Measurements from ENCODE around the gene MYO1E.

The MYO1E gene

GRCh38 chr15:59227021-59227420 lies 145.7 kb downstream of the MYO1E start:
- DNase-seq (ENCODE audit: low spot score) = no peak

DNA sequence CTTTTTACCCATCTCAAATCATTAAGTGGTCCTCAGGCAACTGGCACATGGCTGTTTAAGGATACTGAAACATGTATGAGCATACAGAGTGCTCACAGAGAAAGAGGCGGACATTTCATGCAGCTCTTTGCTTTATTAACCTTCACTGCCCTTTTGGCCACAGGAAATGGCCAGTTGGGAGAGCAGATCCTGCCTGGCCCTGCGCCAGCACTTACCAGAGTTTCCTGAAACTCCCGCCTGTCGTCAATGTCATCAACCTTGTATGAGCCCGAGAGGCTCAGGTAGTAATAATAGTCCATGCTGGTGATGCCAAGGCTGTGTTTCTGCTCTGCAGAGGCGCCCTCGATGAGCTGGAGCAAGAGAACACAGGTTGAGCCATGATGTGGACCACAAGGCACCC lies 148.2 kb downstream of the MYO1E start:
- DNase-seq (ENCODE audit: low spot score) = no peak

DNA sequence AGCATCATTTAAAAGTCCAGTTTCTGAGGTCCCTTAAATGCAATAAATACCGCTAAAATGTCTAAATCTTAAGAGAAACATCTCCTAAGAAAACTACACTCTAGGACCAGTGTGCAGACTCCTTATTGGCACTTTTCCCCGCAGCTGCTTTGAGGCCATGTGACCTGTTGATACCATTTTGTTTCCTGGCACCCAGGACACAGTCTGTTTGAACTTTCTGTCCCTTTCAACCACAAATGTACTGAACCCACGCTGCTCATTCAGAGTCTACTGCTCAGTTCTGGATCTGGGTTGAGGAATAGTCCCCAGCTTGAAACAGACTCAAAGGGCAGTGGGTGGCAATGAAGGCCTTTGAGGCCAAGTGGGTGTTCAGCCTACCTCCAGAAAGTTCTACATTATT lies 148.9 kb downstream of the MYO1E start:
- DNase-seq (ENCODE audit: low spot score) = no peak

- no peak for DNase-seq (ENCODE audit: low spot score)
Measured at GRCh38 chr15:59222906-59223550, 149.6 kb downstream of the MYO1E start.

DNA sequence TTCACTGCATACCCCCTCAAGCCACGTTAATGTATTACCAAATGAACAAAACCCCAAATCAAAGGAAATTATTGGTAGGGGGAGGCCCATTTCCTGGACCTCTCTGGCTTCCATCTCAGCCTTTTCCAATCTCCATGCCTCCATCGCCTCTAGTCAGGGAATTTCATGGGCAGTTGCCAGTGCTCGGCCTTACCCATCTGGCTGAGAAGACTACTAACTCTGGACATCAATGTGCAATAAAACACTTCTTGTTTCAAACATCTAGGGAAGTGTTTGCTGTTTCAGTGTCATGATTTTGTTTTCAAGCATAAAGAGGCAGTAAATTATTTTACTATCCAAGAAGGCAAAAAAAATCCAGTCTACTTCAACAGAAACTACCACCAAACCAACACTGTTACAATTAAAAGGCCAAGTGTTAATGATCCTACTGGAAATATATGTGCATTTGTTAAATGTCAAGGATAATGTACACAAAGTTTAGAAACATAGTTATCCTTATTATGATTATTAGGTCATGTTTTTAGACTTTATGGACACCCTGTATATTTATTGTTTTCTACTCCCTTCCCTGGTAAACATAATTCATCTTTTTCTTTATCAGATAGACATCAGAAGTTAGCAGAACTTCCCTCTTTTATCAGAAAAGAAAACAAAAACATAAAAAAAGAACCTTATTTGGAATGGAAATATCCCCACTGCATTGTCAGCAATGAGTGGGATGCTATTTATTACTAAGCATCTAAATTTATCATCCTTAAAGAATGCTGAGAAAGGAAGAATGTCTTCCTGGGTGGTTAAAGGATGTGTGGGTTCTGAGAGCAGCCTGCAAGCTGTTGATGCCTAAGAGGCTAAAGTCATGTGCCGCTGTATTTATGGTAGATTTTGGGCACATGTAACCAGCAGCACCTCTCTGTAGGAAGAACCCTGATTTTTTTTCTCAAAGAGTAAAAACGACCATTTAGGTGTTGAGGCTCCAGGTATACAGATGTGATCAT lies 150.9 kb downstream of the MYO1E start:
- DNase-seq (ENCODE audit: low spot score) = no peak

GRCh38 chr15:59218710-59219109 lies 154.0 kb downstream of the MYO1E start:
- no peak for DNase-seq (ENCODE audit: low spot score)

DNA sequence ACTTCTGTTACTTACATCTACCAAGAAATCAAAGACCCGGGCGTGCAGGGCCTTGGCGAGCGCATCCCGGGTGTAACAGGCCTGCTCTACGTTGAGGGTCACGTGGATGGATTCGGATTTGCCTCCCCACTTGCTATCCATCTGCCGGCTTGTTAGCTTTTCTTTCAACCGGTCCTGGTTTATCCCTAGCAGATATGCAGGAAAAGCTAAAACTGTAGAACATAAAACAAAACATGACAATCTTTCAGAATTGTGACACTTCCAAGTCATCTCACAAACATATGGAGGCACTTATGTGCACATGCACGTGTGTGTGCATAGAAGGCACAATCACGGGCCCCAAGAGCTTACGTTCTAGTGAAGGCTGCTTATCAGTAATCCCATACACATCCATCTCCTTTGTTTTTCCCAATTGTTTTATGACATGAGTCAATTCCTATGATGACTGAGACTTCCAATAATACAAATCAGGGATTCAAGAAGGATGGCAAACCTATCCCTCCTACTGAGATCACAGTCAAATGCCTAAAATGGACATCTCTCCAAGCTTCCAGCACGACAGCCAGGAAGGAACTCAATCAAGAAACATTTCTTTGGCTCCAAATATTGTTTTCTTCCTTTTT lies 154.7 kb downstream of the MYO1E start:
- DNase-seq (ENCODE audit: low spot score) = no peak

GRCh38 chr15:59216911-59217310 lies 155.8 kb downstream of the MYO1E start:
- no peak for DNase-seq (ENCODE audit: low spot score)

DNA sequence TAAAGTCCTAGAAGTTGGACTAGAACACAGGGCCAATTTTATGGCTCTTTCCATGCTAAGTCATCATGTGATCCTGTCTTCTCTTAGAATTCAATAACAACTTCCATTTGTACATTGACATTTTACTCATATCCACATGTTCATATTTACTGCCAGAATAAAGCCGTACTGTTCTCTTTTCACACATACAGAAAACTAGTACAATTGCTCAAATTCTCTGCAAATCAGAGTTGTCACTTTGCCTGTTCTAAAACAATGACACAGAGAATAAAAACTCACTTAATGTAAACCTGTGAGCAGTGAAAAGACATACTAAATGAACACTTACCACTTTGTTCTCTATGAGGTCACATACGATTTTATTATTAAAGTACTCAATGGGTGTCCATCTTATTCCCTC lies 162.5 kb downstream of the MYO1E start:
- DNase-seq (ENCODE audit: low spot score) = no peak

- no peak for DNase-seq (ENCODE audit: low spot score)
Measured at GRCh38 chr15:59208613-59209249, 163.9 kb downstream of the MYO1E start.

GRCh38 chr15:59206623-59207183 lies 166.0 kb downstream of the MYO1E start, which contains the start of gene LDHAL6B:
Gene LDHAL6B, plus strand, starts transcription at chr15:59206843. Its CDS starts 98 bp downstream, at chr15:59206941.
- no peak for DNase-seq (ENCODE audit: low spot score)

DNA sequence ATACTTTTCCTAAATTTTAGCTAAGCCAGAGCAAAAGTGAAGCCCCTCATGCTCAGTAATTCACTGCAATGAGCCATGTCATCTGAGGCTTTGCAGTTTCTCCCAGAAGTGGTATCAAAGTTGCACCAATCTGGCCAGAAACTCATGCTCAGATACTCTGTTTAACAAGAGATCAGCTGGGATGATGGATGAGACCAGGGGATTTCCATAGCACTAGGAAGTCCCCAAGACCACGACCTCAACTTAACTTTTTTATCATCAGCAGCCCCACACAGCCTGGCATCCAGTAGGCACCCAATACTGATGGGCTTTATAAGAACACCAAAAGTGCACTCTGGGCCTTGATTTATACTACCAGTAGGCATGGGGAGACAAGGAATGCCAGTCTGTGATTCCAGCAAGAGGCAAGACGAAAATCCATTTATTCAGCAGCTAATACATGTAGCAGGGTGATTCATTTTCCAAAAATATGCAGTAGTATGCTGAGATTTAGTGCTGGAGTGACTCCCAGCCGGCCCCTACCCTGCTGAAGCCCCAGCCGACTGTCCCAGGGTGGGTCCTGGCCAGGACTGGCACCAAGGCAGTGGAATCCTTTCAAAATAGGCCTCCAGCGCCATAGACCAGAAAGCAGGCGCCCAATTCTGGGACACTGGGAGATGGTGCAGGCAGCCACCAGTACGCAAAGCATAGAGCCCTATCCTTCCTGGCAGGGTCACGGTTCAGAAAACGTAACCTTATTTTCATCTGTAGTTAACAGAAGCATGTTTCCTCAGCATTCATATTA lies 166.6 kb downstream of the MYO1E start:
- no peak for DNase-seq (ENCODE audit: low spot score)

GRCh38 chr15:59203657-59204056 lies 169.0 kb downstream of the MYO1E start:
- DNase-seq (ENCODE audit: low spot score) = no peak

GRCh38 chr15:59203008-59203407 lies 169.7 kb downstream of the MYO1E start:
- no peak for DNase-seq (ENCODE audit: low spot score)

GRCh38 chr15:59200560-59200959 lies 172.1 kb downstream of the MYO1E start:
- DNase-seq (ENCODE audit: low spot score) = no peak

DNA sequence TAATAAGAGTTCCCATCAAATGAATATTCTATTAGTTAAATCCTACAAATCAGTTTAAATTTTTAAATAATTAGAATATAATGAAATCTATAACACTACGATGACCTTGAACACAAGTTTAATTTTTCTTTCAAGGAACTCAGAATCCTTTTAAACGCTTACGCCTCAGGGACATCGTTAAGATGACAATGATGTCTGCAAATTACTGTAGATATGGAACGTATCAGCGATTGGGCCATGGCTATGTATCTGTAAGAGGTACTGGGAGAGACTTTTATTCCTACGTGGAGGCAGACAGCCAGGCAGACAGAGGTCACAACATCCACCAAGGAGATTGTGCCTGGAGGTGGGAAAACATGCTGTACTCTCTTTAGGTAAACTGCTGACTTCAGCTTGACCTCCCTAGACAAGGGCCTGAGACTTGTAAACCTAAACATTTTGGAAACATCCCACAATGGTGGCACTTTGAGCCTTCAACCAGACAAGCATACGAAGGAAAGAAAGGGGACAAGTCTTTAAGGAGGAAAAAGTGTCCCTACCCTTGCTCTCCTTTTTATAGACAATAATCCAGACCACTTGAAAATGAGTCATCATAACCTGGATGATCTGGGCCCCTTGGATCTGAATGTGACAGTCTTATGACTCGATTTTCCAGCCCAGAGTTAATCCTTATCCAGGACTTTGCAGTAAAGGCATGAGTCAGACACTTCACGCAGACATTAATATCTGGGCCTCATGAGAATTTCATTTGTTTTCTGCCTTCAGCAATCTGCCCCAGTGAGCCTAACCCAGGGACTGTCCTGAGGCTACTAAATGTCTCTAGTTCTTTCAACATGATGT lies 172.8 kb downstream of the MYO1E start:
- DNase-seq (ENCODE audit: low spot score) = no peak

GRCh38 chr15:59197454-59197853 lies 175.2 kb downstream of the MYO1E start:
- no peak for DNase-seq (ENCODE audit: low spot score)

DNA sequence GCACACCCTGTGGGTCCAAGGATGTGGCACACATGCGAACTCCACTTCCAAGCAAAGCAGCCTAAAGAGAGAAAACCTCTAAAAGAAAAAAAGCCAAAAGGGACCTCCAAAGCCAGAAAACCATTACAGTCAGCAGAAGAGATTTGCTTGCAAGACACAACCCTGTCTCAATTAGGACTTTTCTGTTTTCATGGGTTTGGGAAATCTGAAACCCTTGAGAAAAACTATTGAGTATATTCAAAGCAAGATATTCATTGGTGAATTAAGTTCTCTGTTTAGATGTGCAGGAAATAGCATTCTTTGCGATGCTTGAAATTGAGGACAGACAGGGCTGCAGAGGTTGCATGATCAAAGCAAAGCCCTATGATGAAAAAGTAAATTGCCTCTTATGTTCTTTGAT lies 176.3 kb downstream of the MYO1E start:
- no peak for DNase-seq (ENCODE audit: low spot score)

DNA sequence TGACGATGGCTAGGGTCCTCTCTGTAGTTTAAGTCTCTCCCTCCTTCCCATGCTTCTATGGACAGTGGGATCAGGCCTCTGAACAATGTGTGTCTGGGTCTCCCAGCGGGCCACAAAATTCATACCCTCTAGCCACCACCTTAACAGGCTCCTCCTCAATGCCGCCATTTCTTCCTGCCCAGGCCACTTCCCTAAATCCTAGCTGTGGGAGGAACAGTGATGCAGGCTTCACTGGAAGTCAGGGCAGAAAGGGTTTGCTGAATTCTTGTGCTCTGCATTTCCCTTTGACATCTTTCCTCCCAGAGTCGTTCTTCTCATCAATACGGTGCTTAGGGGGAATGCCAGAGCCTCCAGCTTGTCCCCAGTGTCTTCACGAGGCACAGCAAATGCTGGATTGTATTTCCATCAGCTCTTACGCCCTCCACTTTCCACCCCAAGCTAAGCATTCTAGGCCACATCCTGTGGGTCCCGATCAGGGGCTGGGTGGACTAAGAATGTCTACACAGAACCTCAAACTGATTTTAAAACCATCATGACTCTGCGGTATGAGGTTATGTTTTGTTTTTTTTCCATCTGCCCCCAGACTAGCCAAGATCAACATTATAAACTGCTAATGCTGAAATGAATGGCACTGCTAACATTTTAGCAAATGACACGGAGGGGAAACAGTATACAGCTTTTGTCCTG lies 177.9 kb downstream of the MYO1E start:
- no peak for DNase-seq (ENCODE audit: low spot score)

DNA sequence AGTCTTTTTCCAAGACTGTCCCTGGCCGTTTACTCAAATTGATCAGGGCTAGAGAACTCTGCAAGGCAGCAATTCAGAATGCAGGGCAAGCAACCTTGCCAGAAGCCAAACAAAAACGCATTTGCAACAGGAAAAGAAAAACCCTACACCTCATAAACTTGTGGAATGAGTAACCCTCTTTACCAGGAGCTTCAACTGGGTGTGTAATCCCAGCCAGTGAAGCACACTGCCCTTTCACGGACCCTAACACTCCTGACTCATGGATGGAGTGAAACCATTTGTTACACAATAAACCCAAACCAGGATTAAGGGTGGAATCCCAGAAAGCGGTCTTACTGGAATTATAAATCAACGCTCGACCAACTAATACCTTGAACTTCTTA lies 180.8 kb downstream of the MYO1E start:
- no peak for DNase-seq (ENCODE audit: low spot score)
